H9 (cell line): ENCODE measurements around the gene TFCP2. TPM values are rescaled to one million over a fixed set of nuclear protein-coding genes. Genes with fewer than 3 reads are reported as not detected.

Experiments
- DNase-seq: peaks from one replicate; pipeline ENCODE4 v3.0.0-alpha.2; 2017
- H2AFZ ChIP-seq: one replicate; pipeline ENCODE4 v1.6.1; 2013; ENCODE audit warnings: mild to moderate bottlenecking, low read length, control low read depth, moderate library complexity
- H2AK5ac ChIP-seq: 2 replicates; pipeline ENCODE4 v1.6.1; 2013; ENCODE audit warnings: low read length, control low read depth, mixed read lengths; ENCODE audit not compliant: insufficient read length
- H2BK120ac ChIP-seq: one replicate; pipeline ENCODE4 v1.6.1; 2013; ENCODE audit warnings: low read depth, mild to moderate bottlenecking, low read length, control low read depth, inconsistent platforms; ENCODE audit not compliant: poor library complexity, severe bottlenecking
- H2BK12ac ChIP-seq: 2 replicates; pipeline ENCODE4 v1.6.1; 2013; ENCODE audit warnings: low read length, control low read depth, mixed read lengths, low read depth; ENCODE audit not compliant: insufficient read length
- H2BK15ac ChIP-seq: 2 replicates; pipeline ENCODE4 v1.6.1; 2013; ENCODE audit warnings: low read depth, low read length, control low read depth
- H2BK20ac ChIP-seq: one replicate; pipeline ENCODE4 v1.6.1; 2013; ENCODE audit warnings: low read depth, mild to moderate bottlenecking, low read length, control low read depth, inconsistent platforms; ENCODE audit not compliant: poor library complexity, severe bottlenecking
- H2BK5ac ChIP-seq: 2 replicates; pipeline ENCODE4 v1.6.1; 2013; ENCODE audit warnings: low read length, control low read depth, mixed read lengths; ENCODE audit not compliant: insufficient read length
- H3K14ac ChIP-seq: 2 replicates; pipeline ENCODE4 v1.6.1; 2013; ENCODE audit warnings: low read length, control low read depth; ENCODE audit not compliant: insufficient read depth
- H3K18ac ChIP-seq: 2 replicates; pipeline ENCODE4 v1.6.1; 2013; ENCODE audit warnings: low read depth, mild to moderate bottlenecking, mixed read lengths, low read length, control low read depth; ENCODE audit not compliant: insufficient read length
- H3K23ac ChIP-seq: 2 replicates; pipeline ENCODE4 v1.6.1; 2013; ENCODE audit warnings: low read length, control low read depth, mixed read lengths, low read depth; ENCODE audit not compliant: insufficient read length
- H3K23me2 ChIP-seq: 2 replicates; pipeline ENCODE4 v1.6.1; 2013; ENCODE audit warnings: low read depth, mild to moderate bottlenecking, mixed read lengths, low read length, control low read depth; ENCODE audit not compliant: insufficient read length, poor library complexity, severe bottlenecking
- H3K27ac ChIP-seq: 2 replicates; pipeline ENCODE4 v1.5.1; 2013; ENCODE audit warnings: low read length, control low read depth, mixed read lengths, low read depth; ENCODE audit not compliant: insufficient read length
- H3K27me3 ChIP-seq: 2 replicates; pipeline ENCODE4 v1.6.1; 2013; ENCODE audit warnings: low read length, control low read depth, inconsistent platforms; ENCODE audit not compliant: insufficient read depth
- H3K4ac ChIP-seq: 2 replicates; pipeline ENCODE4 v1.6.1; 2013; ENCODE audit warnings: low read depth, mild to moderate bottlenecking, control low read depth, inconsistent platforms, low read length, moderate library complexity
- H3K4me1 ChIP-seq: 2 replicates; pipeline ENCODE4 v1.6.1; 2013; ENCODE audit warnings: low read length, control low read depth, inconsistent platforms; ENCODE audit not compliant: insufficient read depth
- H3K4me2 ChIP-seq: 2 replicates; pipeline ENCODE4 v1.6.1; 2013; ENCODE audit warnings: low read length, control low read depth, mixed read lengths; ENCODE audit not compliant: insufficient read length, insufficient read depth
- H3K56ac ChIP-seq: 2 replicates; pipeline ENCODE4 v1.6.1; 2013; ENCODE audit warnings: low read depth, mild to moderate bottlenecking, mixed read lengths, low read length, control low read depth; ENCODE audit not compliant: insufficient read length
- H3K79me1 ChIP-seq: 2 replicates; pipeline ENCODE4 v1.6.1; 2013; ENCODE audit warnings: low read depth, mild to moderate bottlenecking, moderate library complexity, low read length, control low read depth, inconsistent platforms; ENCODE audit not compliant: insufficient read depth, poor library complexity, severe bottlenecking
- H3K79me2 ChIP-seq: 2 replicates; pipeline ENCODE4 v1.6.1; 2013; ENCODE audit warnings: low read length, control low read depth, inconsistent platforms; ENCODE audit not compliant: insufficient read depth
- H3K9ac ChIP-seq: 2 replicates; pipeline ENCODE4 v1.6.1; 2013; ENCODE audit warnings: low read length, control low read depth, mixed read lengths; ENCODE audit not compliant: insufficient read length; ENCODE audit errors: extremely low read depth
- H3K9me3 ChIP-seq: one replicate; pipeline ENCODE4 v1.6.1; 2013; ENCODE audit warnings: low read depth, low read length, inconsistent platforms; ENCODE audit not compliant: control insufficient read depth
- H3T11ph ChIP-seq: one replicate; pipeline ENCODE4 v1.6.1; 2013; ENCODE audit warnings: mild to moderate bottlenecking, low read length, control low read depth, inconsistent platforms
- H4K20me1 ChIP-seq: one replicate; pipeline ENCODE4 v1.6.1; 2013; ENCODE audit not compliant: control insufficient read depth, insufficient read length, insufficient read depth
- H4K5ac ChIP-seq: 2 replicates; pipeline ENCODE4 v1.6.1; 2013; ENCODE audit warnings: low read depth, mild to moderate bottlenecking, mixed read lengths, low read length, control low read depth; ENCODE audit not compliant: insufficient read length
- H4K8ac ChIP-seq: replicated peaks from 2 replicates; pipeline ENCODE4 v1.6.1; 2013; ENCODE audit warnings: low read length, control low read depth, mixed read lengths, low read depth; ENCODE audit not compliant: insufficient read length
- H4K91ac ChIP-seq: 2 replicates; pipeline ENCODE4 v1.6.1; 2013; ENCODE audit warnings: low read depth, mild to moderate bottlenecking, moderate library complexity, mixed read lengths, low read length, control low read depth; ENCODE audit not compliant: insufficient read length
- H3K27ac Mint-ChIP-seq, 3 experiments: 2 replicates in 2 of 3; 3 replicates in 1 of 3; pipeline ENCODE4 v1.8.0; 2020 to 2021; ENCODE audit warnings: mixed read lengths in 3 of 3, mild to moderate bottlenecking in 1 of 3, moderate library complexity in 1 of 3
- H3K27me3 Mint-ChIP-seq: 2 replicates; pipeline ENCODE4 v1.8.0; 2021; ENCODE audit warnings: low read depth, mild to moderate bottlenecking, moderate library complexity, mixed read lengths
- H3K36me3 Mint-ChIP-seq, 3 experiments: 2 replicates in 2 of 3; 3 replicates in 1 of 3; pipeline ENCODE4 v1.8.0; 2020 to 2021; ENCODE audit warnings: low read depth in 3 of 3, mixed read lengths in 3 of 3; ENCODE audit not compliant: insufficient read depth in 1 of 3
- H3K4me1 Mint-ChIP-seq, 2 experiments: 2 replicates each; pipeline ENCODE4 v1.8.0; 2020; ENCODE audit warnings: mixed read lengths in 2 of 2
- H3K4me3 Mint-ChIP-seq, 2 experiments: 2 replicates in 1 of 2; 3 replicates in 1 of 2; pipeline ENCODE4 v1.8.0; 2020 to 2021; ENCODE audit warnings: mild to moderate bottlenecking in 2 of 2, mixed read lengths in 2 of 2, moderate library complexity in 1 of 2
- H3K9me3 Mint-ChIP-seq, 2 experiments: 2 replicates in 1 of 2; 3 replicates in 1 of 2; pipeline ENCODE4 v1.8.0; 2020; ENCODE audit warnings: mild to moderate bottlenecking in 2 of 2, mixed read lengths in 2 of 2, moderate library complexity in 1 of 2
- WGBS: extraction: QIAGEN DNeasy Blood & Tissue Kit; methylation state at CpG from one replicate; pipeline ENCODE4 v1.1.7; 2013; ENCODE audit warnings: missing lambda C conversion rate, low lambda C conversion rate, mixed read lengths; ENCODE audit not compliant: insufficient read length; ENCODE audit errors: extremely low coverage; 5-methylcytosine and 5-hydroxymethylcytosine counted together
- total RNA-seq: library from RNA; stranded (reverse); gene quantifications from 2 replicates; pipeline ENCODE4 v1.2.1, GENCODE V29; 2021
- TF ChIP-seq, protein P1 (sequence below): fragments of 200-600 bp; sonication (generic); conservative IDR thresholded peaks from 3 replicates; pipeline ENCODE4 v1.8.0; 2021; ENCODE audit warnings: antibody characterized with exemption, mild to moderate bottlenecking

TFCP2 gene
- total RNA-seq, 1 experiment from 2014 or later, result 27.1 TPM

DNA sequence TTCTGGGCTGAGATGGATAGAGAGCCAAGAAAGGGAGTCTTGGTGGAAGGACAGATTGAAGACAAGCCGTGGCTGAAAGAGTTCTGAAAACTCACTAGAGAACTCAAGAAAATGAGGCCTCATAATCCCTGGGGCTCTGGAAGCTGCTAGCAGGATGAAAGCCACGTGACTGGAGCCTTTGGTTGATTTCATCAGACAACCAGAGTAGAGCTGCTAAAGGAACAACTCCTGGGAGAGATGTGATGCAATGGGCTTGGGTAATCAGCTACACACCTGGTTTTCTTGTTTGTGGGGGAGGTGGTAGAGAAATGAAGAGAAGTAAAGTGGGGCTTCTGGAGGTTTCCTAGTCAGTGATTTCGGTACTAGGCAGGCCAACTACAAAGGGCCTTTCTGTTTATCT, 102.9 kb downstream of the TFCP2 start:
- H4K5ac ChIP-seq, result no peak overlapping the region
- H3K4me1 Mint-ChIP-seq, result no peaks in the 10 kb centered on the region
- no peaks in the 10 kb centered on the region for H3K27me3 ChIP-seq
- H3T11ph ChIP-seq, result no peak overlapping the region
- WGBS, result no CpG with 5 or more reads among the region's 3 CpGs
- H3K4me1 ChIP-seq, result no peaks in the 10 kb centered on the region
- H3K18ac ChIP-seq, result no peak overlapping the region
- H3K56ac ChIP-seq, result no peak overlapping the region
- peak overlapping the region in 2 of 3 experiments; percentile 50; a peak in 3 of 7 replicates for H3K27ac Mint-ChIP-seq
- H3K23me2 ChIP-seq, result no peaks in the 10 kb centered on the region
- H3K27ac ChIP-seq, result no peak overlapping the region
- H3K9me3 ChIP-seq, result no peaks in the 10 kb centered on the region
- no peak overlapping the region for H2AFZ ChIP-seq
- H4K91ac ChIP-seq, result no peak overlapping the region
- no peak overlapping the region for H2BK15ac ChIP-seq
- no peaks in the 10 kb centered on the region for H3K79me2 ChIP-seq
- no peak overlapping the region for H2AK5ac ChIP-seq
- H3K9me3 Mint-ChIP-seq, result no peaks in the 10 kb centered on the region
- H2BK120ac ChIP-seq, result no peak overlapping the region
- H2BK12ac ChIP-seq, result no peak overlapping the region
- DNase-seq, result no peak
- no peaks in the 10 kb centered on the region for H3K79me1 ChIP-seq
- H3K14ac ChIP-seq, result no peak overlapping the region
- no peak overlapping the region for H3K4ac ChIP-seq
- peaks cover 33 to 82% (median 73%) of the 10 kb centered on the region in 3 experiments for H3K36me3 Mint-ChIP-seq
- H3K23ac ChIP-seq, result no peak overlapping the region
- no peak overlapping the region for H3K9ac ChIP-seq
- H2BK5ac ChIP-seq, result no peak overlapping the region
- H4K8ac ChIP-seq, result no peak overlapping the region
- no peaks in the 10 kb centered on the region for H4K20me1 ChIP-seq
- H2BK20ac ChIP-seq, result no peak overlapping the region
- TF ChIP-seq, protein P1, sequence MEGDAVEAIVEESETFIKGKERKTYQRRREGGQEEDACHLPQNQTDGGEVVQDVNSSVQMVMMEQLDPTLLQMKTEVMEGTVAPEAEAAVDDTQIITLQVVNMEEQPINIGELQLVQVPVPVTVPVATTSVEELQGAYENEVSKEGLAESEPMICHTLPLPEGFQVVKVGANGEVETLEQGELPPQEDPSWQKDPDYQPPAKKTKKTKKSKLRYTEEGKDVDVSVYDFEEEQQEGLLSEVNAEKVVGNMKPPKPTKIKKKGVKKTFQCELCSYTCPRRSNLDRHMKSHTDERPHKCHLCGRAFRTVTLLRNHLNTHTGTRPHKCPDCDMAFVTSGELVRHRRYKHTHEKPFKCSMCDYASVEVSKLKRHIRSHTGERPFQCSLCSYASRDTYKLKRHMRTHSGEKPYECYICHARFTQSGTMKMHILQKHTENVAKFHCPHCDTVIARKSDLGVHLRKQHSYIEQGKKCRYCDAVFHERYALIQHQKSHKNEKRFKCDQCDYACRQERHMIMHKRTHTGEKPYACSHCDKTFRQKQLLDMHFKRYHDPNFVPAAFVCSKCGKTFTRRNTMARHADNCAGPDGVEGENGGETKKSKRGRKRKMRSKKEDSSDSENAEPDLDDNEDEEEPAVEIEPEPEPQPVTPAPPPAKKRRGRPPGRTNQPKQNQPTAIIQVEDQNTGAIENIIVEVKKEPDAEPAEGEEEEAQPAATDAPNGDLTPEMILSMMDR, result no peak
- H3K4me3 Mint-ChIP-seq, result no peak overlapping the region
- no peaks in the 10 kb centered on the region for H3K27me3 Mint-ChIP-seq
- no peak overlapping the region for H3K4me2 ChIP-seq
